IMR-90 (cell line): ENCODE data around the gene ATG9A. TPM values are rescaled to one million over a fixed set of nuclear protein-coding genes. Genes with fewer than 3 reads are reported as not detected.
A peak's percentile ranks its signal among the peaks of the same experiment; 100 is the strongest.

ENCODE experiments used
- ATAC-seq: fragments of 200-7000 bp; cut with Tn5 transposase; 2 replicates; pipeline ENCODE4 v1.9.1; 2020; ENCODE audit warnings: low read depth, mild to moderate bottlenecking, moderate library complexity
- BruUV-seq: library from RNA; stranded (reverse); fragments of 400-500 nt; replicated peaks from 2 replicates; lab custom pipeline; 2021; lab: Mats Ljungman, UMichigan
- CTCF ChIA-PET: fragments of 300-600 bp; formaldehyde crosslinking; extraction: SDS; loops from one replicate; lab custom pipeline; 2021; ENCODE audit warnings: antibody characterized with exemption; lab: Yijun Ruan, JAX
- POLR2A ChIA-PET: fragments of 300-600 bp; sonication (Branson Sonifier 250); formaldehyde crosslinking; loops from one replicate; lab custom pipeline; 2022; ENCODE audit warnings: antibody characterized with exemption; ENCODE audit not compliant: unreplicated experiment; lab: Charles Lee
- DNase-seq: peaks from one replicate; pipeline ENCODE4 v3.0.0; 2013
- H2AFZ ChIP-seq: replicated peaks from 2 replicates; pipeline ENCODE3; 2013; ENCODE audit warnings: low read length, mild to moderate bottlenecking; ENCODE audit not compliant: poor library complexity
- H2AK5ac ChIP-seq: 2 replicates; pipeline ENCODE4 v1.6.1; 2013; ENCODE audit warnings: low read depth, low read length, inconsistent platforms
- H2AK9ac ChIP-seq: replicated peaks from 2 replicates; pipeline ENCODE3; 2013; ENCODE audit warnings: mild to moderate bottlenecking, low read depth, low read length, moderate library complexity; ENCODE audit not compliant: poor library complexity
- H2BK120ac ChIP-seq: 2 replicates; pipeline ENCODE4 v1.6.1; 2013; ENCODE audit warnings: low read depth, low read length, inconsistent platforms
- H2BK15ac ChIP-seq: 3 replicates; pipeline ENCODE4 v1.6.1; 2013; ENCODE audit warnings: low read depth, low read length, inconsistent platforms
- H2BK20ac ChIP-seq: 2 replicates; pipeline ENCODE4 v1.6.1; 2013; ENCODE audit warnings: low read depth, mild to moderate bottlenecking, inconsistent platforms, low read length, moderate library complexity
- H2BK5ac ChIP-seq: 2 replicates; pipeline ENCODE4 v1.6.1; 2013; ENCODE audit warnings: mild to moderate bottlenecking, low read depth, low read length, inconsistent platforms; ENCODE audit not compliant: poor library complexity, severe bottlenecking
- H3K14ac ChIP-seq: replicated peaks from 2 replicates; pipeline ENCODE4 v1.6.1; 2013; ENCODE audit warnings: low read depth, low read length, inconsistent platforms
- H3K18ac ChIP-seq: 2 replicates; pipeline ENCODE4 v1.6.1; 2013; ENCODE audit warnings: low read depth, low read length, control low read depth
- H3K23ac ChIP-seq: 2 replicates; pipeline ENCODE4 v1.6.1; 2013; ENCODE audit warnings: low read depth, low read length, inconsistent platforms
- H3K27ac ChIP-seq: 2 replicates; pipeline ENCODE4 v1.5.1; 2013; ENCODE audit warnings: mild to moderate bottlenecking, control low read depth, low read length; ENCODE audit not compliant: insufficient read depth
- H3K27me3 ChIP-seq: 2 replicates; pipeline ENCODE4 v1.6.1; 2013; ENCODE audit warnings: low read length; ENCODE audit not compliant: control insufficient read depth, insufficient read depth
- H3K36me3 ChIP-seq: 2 replicates; pipeline ENCODE4 v1.6.1; 2013; ENCODE audit warnings: low read length, mixed read lengths; ENCODE audit not compliant: control insufficient read depth, insufficient read depth
- H3K4ac ChIP-seq: 2 replicates; pipeline ENCODE4 v1.6.1; 2013; ENCODE audit warnings: low read depth, low read length, inconsistent platforms
- H3K4me1 ChIP-seq: 2 replicates; pipeline ENCODE4 v1.6.1; 2013; ENCODE audit warnings: low read length, mixed read lengths; ENCODE audit not compliant: control insufficient read depth, insufficient read depth
- H3K4me2 ChIP-seq: 2 replicates; pipeline ENCODE4 v1.6.1; 2013; ENCODE audit warnings: low read depth, mild to moderate bottlenecking, control low read depth, low read length, moderate library complexity
- H3K4me3 ChIP-seq: 2 replicates; pipeline ENCODE4 v1.5.1; 2013; ENCODE audit warnings: low read depth, mild to moderate bottlenecking, control low read depth, low read length, moderate library complexity; ENCODE audit not compliant: insufficient read depth
- H3K56ac ChIP-seq: 2 replicates; pipeline ENCODE4 v1.6.1; 2013; ENCODE audit warnings: low read length, inconsistent platforms; ENCODE audit not compliant: insufficient read depth; ENCODE audit errors: extremely low read depth
- H3K79me1 ChIP-seq, 2 experiments: 2 replicates each; pipeline ENCODE4 v1.6.1; 2013; ENCODE audit warnings: low read length in 2 of 2, inconsistent platforms in 1 of 2, low read depth in 1 of 2
- H3K9ac ChIP-seq: 2 replicates; pipeline ENCODE4 v1.6.1; 2013; ENCODE audit warnings: low read depth, low read length, control low read depth
- H3K9me1 ChIP-seq: 2 replicates; pipeline ENCODE4 v1.6.1; 2013; ENCODE audit warnings: low read length, inconsistent platforms; ENCODE audit not compliant: insufficient read depth
- H3K9me3 ChIP-seq: 2 replicates; pipeline ENCODE4 v1.6.1; 2013; ENCODE audit warnings: low read length; ENCODE audit not compliant: control insufficient read depth, insufficient read depth
- H4K20me1 ChIP-seq: 2 replicates; pipeline ENCODE4 v1.6.1; 2013; ENCODE audit warnings: low read length, inconsistent platforms; ENCODE audit not compliant: insufficient read depth
- H4K5ac ChIP-seq: 2 replicates; pipeline ENCODE4 v1.6.1; 2013; ENCODE audit warnings: mild to moderate bottlenecking, low read depth, low read length, control low read depth
- H4K8ac ChIP-seq, 2 experiments: 2 replicates each; pipeline ENCODE4 v1.6.1; 2013; ENCODE audit warnings: low read depth in 2 of 2, low read length in 2 of 2, control low read depth in 1 of 2, inconsistent platforms in 1 of 2
- H4K91ac ChIP-seq: 2 replicates; pipeline ENCODE4 v1.6.1; 2013; ENCODE audit warnings: low read depth, low read length, inconsistent platforms; ENCODE audit not compliant: insufficient read depth
- MXI1 ChIP-seq: IDR thresholded peaks from 2 replicates; pipeline ENCODE4 v1.6.1; 2012; ENCODE audit warnings: low read depth, mild to moderate bottlenecking, low read length, moderate library complexity, borderline replicate concordance
- WGBS, 2 experiments: methylation state at CpG; one replicate each; pipeline versions ENCODE4 v1.1.5 to v1.1.7; 2013; ENCODE audit warnings: missing lambda C conversion rate in 2 of 2; ENCODE audit not compliant: insufficient read length in 1 of 2; ENCODE audit errors: extremely low coverage in 2 of 2; 5-methylcytosine and 5-hydroxymethylcytosine counted together
- dilution Hi-C: fragments of 300-500 bp; cut with HindIII; formaldehyde crosslinking; loops from one replicate; pipeline ENCODE4 v1.14.3; 2018; ENCODE audit warnings: low sequenced_read_pairs; ENCODE audit not compliant: unreplicated experiment
- in situ Hi-C: fragments of 300-500 bp; cut with MboI; formaldehyde crosslinking; loops from 3 replicates; pipeline ENCODE4 v1.14.3; 2019; ENCODE audit warnings: low sequenced_read_pairs, inconsistent platforms, mixed read lengths
- intact Hi-C: fragments of 100-400 bp; cut with micrococcal nuclease; formaldehyde crosslinking; loops from 2 replicates; pipeline ENCODE4 v1.10.0; 2022
- polyA plus RNA-seq, 3 experiments: library from polyadenylated mRNA; depleted of rRNA; stranded (reverse); fragments of >200 nt; gene quantifications; 2 replicates each; pipeline ENCODE4 v1.2.3, GENCODE V29; 2012; ENCODE audit warnings: low replicate concordance in 1 of 3
- total RNA-seq: library from RNA; depleted of rRNA; stranded (reverse); fragments of >200 nt; gene quantifications from 2 replicates; pipeline ENCODE4 v1.2.3, GENCODE V29; 2012
- TF ChIP-seq, protein P1 (sequence below): conservative IDR thresholded peaks from 2 replicates; pipeline ENCODE4 v1.5.1; 2012; ENCODE audit warnings: mild to moderate bottlenecking, low read depth, low read length, improper control_type of control experiment

Gene ATG9A
- total and polyA plus RNA-seq, 2 of the 4 experiments (the other 2 are of a cell fraction) = 35.1 to 58.3 TPM

DNA sequence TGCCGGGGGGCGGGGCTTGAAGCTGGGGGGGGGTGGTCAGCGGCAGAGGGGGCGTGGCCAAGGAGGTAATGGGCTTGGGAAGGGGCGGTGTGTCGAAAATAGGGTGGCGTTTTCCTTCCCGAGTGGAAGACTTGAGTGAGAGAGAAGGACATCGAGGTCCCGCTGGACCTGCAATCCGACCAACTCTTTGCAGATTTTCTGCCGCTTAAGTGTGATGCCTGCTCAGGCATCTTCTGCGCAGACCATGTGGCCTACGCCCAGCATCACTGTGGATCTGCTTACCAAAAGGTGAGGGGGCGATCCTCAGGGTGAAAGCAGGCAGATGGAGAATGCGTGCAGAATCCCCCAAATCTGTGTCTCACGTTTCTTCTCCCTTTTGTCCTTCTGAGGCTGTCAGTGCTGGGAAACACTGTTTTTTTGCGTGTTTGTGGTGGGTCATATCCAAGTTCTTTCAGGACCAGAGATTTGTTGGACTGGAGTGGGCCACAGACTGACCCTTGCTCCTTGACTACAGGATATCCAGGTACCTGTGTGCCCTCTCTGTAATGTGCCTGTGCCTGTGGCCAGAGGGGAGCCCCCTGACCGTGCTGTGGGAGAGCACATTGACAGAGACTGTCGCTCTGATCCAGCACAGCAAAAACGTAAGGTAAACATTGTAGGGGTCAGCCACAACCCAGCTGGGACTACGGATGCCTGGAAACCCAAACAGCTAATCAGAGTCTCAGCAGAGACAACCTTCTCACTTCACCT, 22.1 kb downstream of the ATG9A start:
- Histone ChIP-seq H4K91ac (peak overlapping the region; percentile 90), H3K9me1 (peaks cover 8% of the 10 kb centered on the region; the same call in 1 of the 2 replicates), H4K8ac (peak overlapping the region; percentile 51 to 52; a peak in 2 of 4 replicates), H3K56ac (peak overlapping the region; percentile 56), H3K36me3 (peaks cover 29% of the 10 kb centered on the region), H3K9me3 (no peaks in the 10 kb centered on the region), H2BK120ac (peak overlapping the region; percentile 7; the same call in 1 of the 2 replicates), H3K14ac (peak overlapping the region; percentile 92), H2AFZ (peak overlapping the region; percentile 91), H3K9ac (peak overlapping the region; percentile 78), H2BK5ac (peak overlapping the region; percentile 46), H2BK15ac (peak overlapping the region; percentile 19; the same call in 1 of the 3 replicates), H3K4me2 (peak overlapping the region; percentile 99), H3K27ac (peak overlapping the region; percentile 69), H2AK5ac (peak overlapping the region; percentile 84; the same call in 1 of the 2 replicates), H3K4ac (peak overlapping the region; percentile 90), H4K20me1 (peaks cover 9% of the 10 kb centered on the region; the same call in 1 of the 2 replicates), H2AK9ac (peak overlapping the region; percentile 90), H2BK20ac (peak overlapping the region; percentile 41; the same call in 1 of the 2 replicates), H3K18ac (peak overlapping the region; percentile 61; the same call in 1 of the 2 replicates), H3K79me1 (peaks cover 5 to 19% of the 10 kb centered on the region in 2 experiments; a peak in 3 of 4 replicates), H3K4me1 (peaks cover 16% of the 10 kb centered on the region), H3K27me3 (no peaks in the 10 kb centered on the region), H3K23ac (peak overlapping the region; percentile 94), H4K5ac (peak overlapping the region; percentile 78), H3K4me3 (peak overlapping the region; percentile 84)
- in situ Hi-C loops (loop anchor here (5.0 kb wide), 1 partner anchor 35 kb away; the partner anchor contains the start of gene SLC23A3), intact Hi-C loops (loop anchor here (2.0 kb wide), 1 partner anchor 31 kb away; the partner anchor contains the start of gene CNPPD1), dilution Hi-C loops (no loop called here)
- TF ChIP-seq, protein P1, sequence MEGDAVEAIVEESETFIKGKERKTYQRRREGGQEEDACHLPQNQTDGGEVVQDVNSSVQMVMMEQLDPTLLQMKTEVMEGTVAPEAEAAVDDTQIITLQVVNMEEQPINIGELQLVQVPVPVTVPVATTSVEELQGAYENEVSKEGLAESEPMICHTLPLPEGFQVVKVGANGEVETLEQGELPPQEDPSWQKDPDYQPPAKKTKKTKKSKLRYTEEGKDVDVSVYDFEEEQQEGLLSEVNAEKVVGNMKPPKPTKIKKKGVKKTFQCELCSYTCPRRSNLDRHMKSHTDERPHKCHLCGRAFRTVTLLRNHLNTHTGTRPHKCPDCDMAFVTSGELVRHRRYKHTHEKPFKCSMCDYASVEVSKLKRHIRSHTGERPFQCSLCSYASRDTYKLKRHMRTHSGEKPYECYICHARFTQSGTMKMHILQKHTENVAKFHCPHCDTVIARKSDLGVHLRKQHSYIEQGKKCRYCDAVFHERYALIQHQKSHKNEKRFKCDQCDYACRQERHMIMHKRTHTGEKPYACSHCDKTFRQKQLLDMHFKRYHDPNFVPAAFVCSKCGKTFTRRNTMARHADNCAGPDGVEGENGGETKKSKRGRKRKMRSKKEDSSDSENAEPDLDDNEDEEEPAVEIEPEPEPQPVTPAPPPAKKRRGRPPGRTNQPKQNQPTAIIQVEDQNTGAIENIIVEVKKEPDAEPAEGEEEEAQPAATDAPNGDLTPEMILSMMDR = no peak
- peak; percentile 57; the same call in 1 of the 2 replicates for TF ChIP-seq MXI1
- no TSS peak for BruUV-seq
- CTCF ChIA-PET = interaction anchor here (0.6 to 1.4 kb wide), 3 partner anchors 11 to 180 kb away, joined by 3 to 5 read pairs (median 3); partner anchors contain the start of gene DNPEP
- 6% methylated on average over 9 of the region's 22 CpGs; no CpG with 5 or more reads in 1 of the 2 experiments for WGBS, 2 experiments
- no peak for DNase-seq
- ATAC-seq = peak; percentile 7; the same call in 1 of the 2 replicates
- POLR2A ChIA-PET = interaction anchor here (0.6 to 1.1 kb wide), 5 partner anchors 10 to 1051 kb away, joined by 3 to 5 read pairs (median 3); partner anchors contain the start of gene CNPPD1
